Tibial nerve (tissue), 4 donors: ENCODE measurements around the gene CLCN1.

Experiments used
- EP300 ChIP-seq, 2 donors: sonication (generic); formaldehyde crosslinking; IDR thresholded peaks; one replicate each; pipeline ENCODE4 v1.6.1; 2017; ENCODE audit warnings: antibody characterized with exemption in 2 of 2, mild to moderate bottlenecking in 1 of 2
- POLR2A ChIP-seq, 2 donors: fragments of 450-650 bp; IDR thresholded peaks; one replicate each; pipeline ENCODE4 v1.6.1; 2017; ENCODE audit warnings: antibody characterized with exemption in 2 of 2, mild to moderate bottlenecking in 2 of 2, moderate library complexity in 2 of 2
- TF ChIP-seq, protein P1 (sequence below), 5 experiments: fragments of 200-600 bp in 3 of 5; fragments of 450-650 bp in 2 of 5; sonication (generic) in 3 of 5; IDR thresholded peaks; one replicate each; pipeline ENCODE4 v1.5.1; 2016 to 2019; ENCODE audit warnings: antibody characterized with exemption in 5 of 5, mild to moderate bottlenecking in 3 of 5, moderate library complexity in 2 of 5

DNA sequence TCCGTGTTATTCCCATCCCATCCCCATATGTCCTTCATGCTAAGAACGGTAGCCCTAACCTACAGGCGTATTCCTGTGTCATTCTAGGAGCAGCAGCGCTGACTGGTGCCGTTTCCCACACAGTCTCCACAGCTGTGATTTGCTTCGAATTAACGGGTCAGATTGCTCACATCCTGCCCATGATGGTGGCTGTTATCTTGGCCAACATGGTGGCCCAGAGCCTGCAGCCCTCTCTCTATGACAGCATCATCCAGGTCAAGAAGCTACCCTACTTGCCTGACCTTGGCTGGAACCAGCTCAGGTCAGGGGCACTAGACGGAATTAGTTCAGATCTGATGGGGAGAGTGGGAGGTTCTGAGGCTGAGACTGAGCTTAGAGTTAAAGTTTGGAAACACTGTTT, 25.9 kb downstream of the CLCN1 start:
- TF ChIP-seq, protein P1, sequence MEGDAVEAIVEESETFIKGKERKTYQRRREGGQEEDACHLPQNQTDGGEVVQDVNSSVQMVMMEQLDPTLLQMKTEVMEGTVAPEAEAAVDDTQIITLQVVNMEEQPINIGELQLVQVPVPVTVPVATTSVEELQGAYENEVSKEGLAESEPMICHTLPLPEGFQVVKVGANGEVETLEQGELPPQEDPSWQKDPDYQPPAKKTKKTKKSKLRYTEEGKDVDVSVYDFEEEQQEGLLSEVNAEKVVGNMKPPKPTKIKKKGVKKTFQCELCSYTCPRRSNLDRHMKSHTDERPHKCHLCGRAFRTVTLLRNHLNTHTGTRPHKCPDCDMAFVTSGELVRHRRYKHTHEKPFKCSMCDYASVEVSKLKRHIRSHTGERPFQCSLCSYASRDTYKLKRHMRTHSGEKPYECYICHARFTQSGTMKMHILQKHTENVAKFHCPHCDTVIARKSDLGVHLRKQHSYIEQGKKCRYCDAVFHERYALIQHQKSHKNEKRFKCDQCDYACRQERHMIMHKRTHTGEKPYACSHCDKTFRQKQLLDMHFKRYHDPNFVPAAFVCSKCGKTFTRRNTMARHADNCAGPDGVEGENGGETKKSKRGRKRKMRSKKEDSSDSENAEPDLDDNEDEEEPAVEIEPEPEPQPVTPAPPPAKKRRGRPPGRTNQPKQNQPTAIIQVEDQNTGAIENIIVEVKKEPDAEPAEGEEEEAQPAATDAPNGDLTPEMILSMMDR (IDR thresholded peaks at IDR 0.05) = no peak
- TF ChIP-seq POLR2A (IDR thresholded peaks at IDR 0.05) (no peak), EP300 (IDR thresholded peaks at IDR 0.05) (no peak)
